Measurements from ENCODE around the gene LIPC. TPM values are rescaled to one million over a fixed set of nuclear protein-coding genes. Genes with fewer than 3 reads are reported as not detected.

The LIPC gene
- total and polyA plus RNA-seq, 9 of the 15 experiments (the other 6 are each of a cell fraction or from before 2014, with no cell fraction given): 0.07 to 0.41 (median 0.11) TPM; not detected in 2

DNA sequence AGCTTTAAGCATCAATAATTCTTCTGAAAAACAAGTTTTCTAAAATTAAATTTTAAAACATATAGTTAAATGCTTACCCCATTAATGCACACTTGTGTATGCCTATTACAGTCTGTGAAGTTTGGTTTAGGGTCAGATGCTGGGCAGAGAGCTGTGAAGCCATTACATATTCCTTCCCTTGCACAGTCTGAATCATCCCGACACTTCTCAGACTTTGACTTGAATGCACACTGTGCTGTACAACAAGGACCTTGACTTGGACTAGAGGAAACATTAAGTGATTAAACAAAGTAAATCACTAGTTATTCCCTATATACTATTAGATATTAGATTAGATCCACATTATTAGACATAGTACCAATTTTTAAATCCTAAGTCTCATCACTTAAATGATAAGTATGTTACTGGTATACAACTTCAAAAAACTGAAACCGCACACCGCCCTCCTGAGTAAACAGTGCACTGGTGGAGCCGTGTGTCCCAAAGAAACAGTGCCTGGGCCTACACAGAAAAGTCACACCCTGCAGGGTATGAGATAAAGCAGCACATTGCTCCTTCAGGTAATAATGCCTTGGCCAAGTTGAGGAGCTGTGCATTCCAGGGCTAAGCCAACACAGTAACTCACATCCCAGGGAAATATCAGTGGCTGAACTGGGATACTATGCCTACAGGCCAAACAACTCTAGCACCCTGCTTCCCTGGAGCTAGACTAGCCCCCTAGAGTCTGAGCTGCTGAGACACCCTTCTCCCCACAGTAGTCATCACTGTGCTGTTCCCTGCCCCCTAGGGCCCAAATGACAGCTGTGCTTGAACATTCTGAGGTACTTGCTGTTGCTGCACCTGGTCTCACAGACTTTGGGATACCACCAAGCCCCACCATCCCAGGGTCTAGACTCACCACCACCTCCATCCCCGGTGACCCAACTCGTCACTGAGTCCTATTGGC, 180.2 kb downstream of the LIPC start:
- peak overlapping the region in 1 of 2 experiments; percentile 10; a peak in 1 of 4 replicates for H3K9ac ChIP-seq (ENCODE audit: insufficient read depth in 1 of 2, low read depth in 2 of 2, low read length in 2 of 2)
- ATAC-seq: peak; percentile 85
- FAIRE-seq: no peak
- no peak overlapping the region for H3K4me3 ChIP-seq
- intact Hi-C loops (cut with micrococcal nuclease) (no loop called here), in situ Hi-C loops (cut with MboI) (no loop called here)
- H3K9me1 ChIP-seq (ENCODE audit: control insufficient read depth, insufficient read depth, low read length): no peaks in the 10 kb centered on the region
- no peak overlapping the region for H2AFZ ChIP-seq (ENCODE audit: low read depth, low read length)
- peaks cover 3 to 8% of the 10 kb centered on the region in 2 experiments; a peak in 2 of 5 replicates for H3K4me1 ChIP-seq (replicated peaks in 1 of 2; ENCODE audit: control insufficient read depth in 2 of 2, insufficient read depth in 2 of 2, low read length in 2 of 2)
- H3K36me3 ChIP-seq (ENCODE audit: control insufficient read depth, insufficient read depth, low read length): peaks cover 42% of the 10 kb centered on the region
- H3K27me3 ChIP-seq (ENCODE audit: control insufficient read depth in 2 of 2, insufficient read depth in 2 of 2, low read length in 2 of 2): no peaks in the 10 kb centered on the region
- H3K4me2 ChIP-seq (ENCODE audit: insufficient read depth, low read length): peak overlapping the region; percentile 26
- no peak overlapping the region for H3K27ac ChIP-seq (ENCODE audit: extremely low read depth, low read depth, low read length)
- CTCF ChIA-PET (ENCODE audit: low intra/inter-chr PET ratio): no interaction called here
- peaks cover 10% of the 10 kb centered on the region; the same call in 1 of the 2 replicates for H3K9me3 ChIP-seq (replicated peaks; ENCODE audit: control insufficient read depth, insufficient read depth, low read depth, low read length)
- H4K20me1 ChIP-seq (replicated peaks; ENCODE audit: control insufficient read depth, insufficient read depth, low read length): no peaks in the 10 kb centered on the region; the same call in 1 of the 2 replicates
- peak in 2 of 4 experiments; percentile 21 to 29 for DNase-seq (ENCODE audit: extremely low read depth in 1 of 4, low spot score in 3 of 4)
- no TSS peak for BruUV-seq (replicated peaks)
- WGBS (ENCODE audit: insufficient coverage, low coverage, missing lambda C conversion rate): 67% methylated on average over 6 of the region's 6 CpGs
- peaks cover 8% of the 10 kb centered on the region; the same call in 2 of the 3 replicates for H3K79me2 ChIP-seq (ENCODE audit: control insufficient read depth, insufficient read depth, low read length)
- POLR2A ChIA-PET: interaction anchor here (1.4 kb wide), 1 partner anchor 33 kb away, joined by 5 read pairs; no protein-coding TSS in a partner anchor
- TF ChIP-seq KLF1 (tag; IDR thresholded peaks at IDR 0.05) (peak; percentile 84), CCAR2 (IDR thresholded peaks at IDR 0.05; ENCODE audit: low read depth, low read length) (no peak), BCOR (IDR thresholded peaks at IDR 0.05) (no peak), RAD21 (CRISPR knock-in tag; conservative IDR thresholded peaks at IDR 0.05 in 1 of 2, IDR thresholded peaks at IDR 0.05 in 1 of 2) (peak in 1 of 2 experiments; percentile 20; a peak in 1 of 4 replicates), ZZZ3 (IDR thresholded peaks at IDR 0.05) (no peak), ZFX (CRISPR knock-in tag; IDR thresholded peaks at IDR 0.05) (peak; percentile 47)
- TF ChIP-seq, protein P1, sequence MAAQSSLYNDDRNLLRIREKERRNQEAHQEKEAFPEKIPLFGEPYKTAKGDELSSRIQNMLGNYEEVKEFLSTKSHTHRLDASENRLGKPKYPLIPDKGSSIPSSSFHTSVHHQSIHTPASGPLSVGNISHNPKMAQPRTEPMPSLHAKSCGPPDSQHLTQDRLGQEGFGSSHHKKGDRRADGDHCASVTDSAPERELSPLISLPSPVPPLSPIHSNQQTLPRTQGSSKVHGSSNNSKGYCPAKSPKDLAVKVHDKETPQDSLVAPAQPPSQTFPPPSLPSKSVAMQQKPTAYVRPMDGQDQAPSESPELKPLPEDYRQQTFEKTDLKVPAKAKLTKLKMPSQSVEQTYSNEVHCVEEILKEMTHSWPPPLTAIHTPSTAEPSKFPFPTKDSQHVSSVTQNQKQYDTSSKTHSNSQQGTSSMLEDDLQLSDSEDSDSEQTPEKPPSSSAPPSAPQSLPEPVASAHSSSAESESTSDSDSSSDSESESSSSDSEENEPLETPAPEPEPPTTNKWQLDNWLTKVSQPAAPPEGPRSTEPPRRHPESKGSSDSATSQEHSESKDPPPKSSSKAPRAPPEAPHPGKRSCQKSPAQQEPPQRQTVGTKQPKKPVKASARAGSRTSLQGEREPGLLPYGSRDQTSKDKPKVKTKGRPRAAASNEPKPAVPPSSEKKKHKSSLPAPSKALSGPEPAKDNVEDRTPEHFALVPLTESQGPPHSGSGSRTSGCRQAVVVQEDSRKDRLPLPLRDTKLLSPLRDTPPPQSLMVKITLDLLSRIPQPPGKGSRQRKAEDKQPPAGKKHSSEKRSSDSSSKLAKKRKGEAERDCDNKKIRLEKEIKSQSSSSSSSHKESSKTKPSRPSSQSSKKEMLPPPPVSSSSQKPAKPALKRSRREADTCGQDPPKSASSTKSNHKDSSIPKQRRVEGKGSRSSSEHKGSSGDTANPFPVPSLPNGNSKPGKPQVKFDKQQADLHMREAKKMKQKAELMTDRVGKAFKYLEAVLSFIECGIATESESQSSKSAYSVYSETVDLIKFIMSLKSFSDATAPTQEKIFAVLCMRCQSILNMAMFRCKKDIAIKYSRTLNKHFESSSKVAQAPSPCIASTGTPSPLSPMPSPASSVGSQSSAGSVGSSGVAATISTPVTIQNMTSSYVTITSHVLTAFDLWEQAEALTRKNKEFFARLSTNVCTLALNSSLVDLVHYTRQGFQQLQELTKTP (IDR thresholded peaks at IDR 0.05; ENCODE audit: low read depth in 1 of 2, partially characterized antibody in 2 of 2): no peak
- TF ChIP-seq, protein P2, sequence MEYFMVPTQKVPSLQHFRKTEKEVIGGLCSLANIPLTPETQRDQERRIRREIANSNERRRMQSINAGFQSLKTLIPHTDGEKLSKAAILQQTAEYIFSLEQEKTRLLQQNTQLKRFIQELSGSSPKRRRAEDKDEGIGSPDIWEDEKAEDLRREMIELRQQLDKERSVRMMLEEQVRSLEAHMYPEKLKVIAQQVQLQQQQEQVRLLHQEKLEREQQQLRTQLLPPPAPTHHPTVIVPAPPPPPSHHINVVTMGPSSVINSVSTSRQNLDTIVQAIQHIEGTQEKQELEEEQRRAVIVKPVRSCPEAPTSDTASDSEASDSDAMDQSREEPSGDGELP (CRISPR knock-in tag; IDR thresholded peaks at IDR 0.05; ENCODE audit: borderline replicate concordance): 0 out of 2 replicates have a peak, but pooled peaks have one; percentile 4
- TF ChIP-seq, protein P3, sequence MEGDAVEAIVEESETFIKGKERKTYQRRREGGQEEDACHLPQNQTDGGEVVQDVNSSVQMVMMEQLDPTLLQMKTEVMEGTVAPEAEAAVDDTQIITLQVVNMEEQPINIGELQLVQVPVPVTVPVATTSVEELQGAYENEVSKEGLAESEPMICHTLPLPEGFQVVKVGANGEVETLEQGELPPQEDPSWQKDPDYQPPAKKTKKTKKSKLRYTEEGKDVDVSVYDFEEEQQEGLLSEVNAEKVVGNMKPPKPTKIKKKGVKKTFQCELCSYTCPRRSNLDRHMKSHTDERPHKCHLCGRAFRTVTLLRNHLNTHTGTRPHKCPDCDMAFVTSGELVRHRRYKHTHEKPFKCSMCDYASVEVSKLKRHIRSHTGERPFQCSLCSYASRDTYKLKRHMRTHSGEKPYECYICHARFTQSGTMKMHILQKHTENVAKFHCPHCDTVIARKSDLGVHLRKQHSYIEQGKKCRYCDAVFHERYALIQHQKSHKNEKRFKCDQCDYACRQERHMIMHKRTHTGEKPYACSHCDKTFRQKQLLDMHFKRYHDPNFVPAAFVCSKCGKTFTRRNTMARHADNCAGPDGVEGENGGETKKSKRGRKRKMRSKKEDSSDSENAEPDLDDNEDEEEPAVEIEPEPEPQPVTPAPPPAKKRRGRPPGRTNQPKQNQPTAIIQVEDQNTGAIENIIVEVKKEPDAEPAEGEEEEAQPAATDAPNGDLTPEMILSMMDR (IDR thresholded peaks at IDR 0.05 in 2 of 3, conservative IDR thresholded peaks at IDR 0.05 in 1 of 3; ENCODE audit: insufficient read depth in 2 of 3, low read depth in 1 of 3, low read length in 3 of 3): peak in 2 of 3 experiments; percentile 29 to 35; a peak in 3 of 6 replicates
- TF ChIP-seq, protein P4, sequence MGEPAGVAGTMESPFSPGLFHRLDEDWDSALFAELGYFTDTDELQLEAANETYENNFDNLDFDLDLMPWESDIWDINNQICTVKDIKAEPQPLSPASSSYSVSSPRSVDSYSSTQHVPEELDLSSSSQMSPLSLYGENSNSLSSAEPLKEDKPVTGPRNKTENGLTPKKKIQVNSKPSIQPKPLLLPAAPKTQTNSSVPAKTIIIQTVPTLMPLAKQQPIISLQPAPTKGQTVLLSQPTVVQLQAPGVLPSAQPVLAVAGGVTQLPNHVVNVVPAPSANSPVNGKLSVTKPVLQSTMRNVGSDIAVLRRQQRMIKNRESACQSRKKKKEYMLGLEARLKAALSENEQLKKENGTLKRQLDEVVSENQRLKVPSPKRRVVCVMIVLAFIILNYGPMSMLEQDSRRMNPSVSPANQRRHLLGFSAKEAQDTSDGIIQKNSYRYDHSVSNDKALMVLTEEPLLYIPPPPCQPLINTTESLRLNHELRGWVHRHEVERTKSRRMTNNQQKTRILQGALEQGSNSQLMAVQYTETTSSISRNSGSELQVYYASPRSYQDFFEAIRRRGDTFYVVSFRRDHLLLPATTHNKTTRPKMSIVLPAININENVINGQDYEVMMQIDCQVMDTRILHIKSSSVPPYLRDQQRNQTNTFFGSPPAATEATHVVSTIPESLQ (CRISPR knock-in tag; IDR thresholded peaks at IDR 0.05): no peak
